ENCODE results near the gene DGKB.

DGKB gene

GRCh38 chr7:14902589-14903067 is at the start of gene DGKB:
TSS of gene DGKB (minus strand) at chr7:14902751.
- Mint-ChIP-seq H3K4me1 (no peaks in the 10 kb centered on the region), H3K27me3 (no peaks in the 10 kb centered on the region), H3K9me3 (no peaks in the 10 kb centered on the region), H3K4me3 (no peak within 1 kb of the TSS), H3K36me3 (no peaks in the 10 kb centered on the region), H3K27ac (no peak within 1 kb of the TSS)
- no peak for ATAC-seq

GRCh38 chr7:14950013-14950412 is 47.5 kb upstream of the DGKB start:
- Mint-ChIP-seq H3K9me3 (peaks cover 2% of the 10 kb centered on the region), H3K4me3 (no peak overlapping the region), H3K4me1 (no peaks in the 10 kb centered on the region), H3K27ac (no peak overlapping the region), H3K27me3 (no peaks in the 10 kb centered on the region), H3K36me3 (no peaks in the 10 kb centered on the region)
- no peak for ATAC-seq

- Mint-ChIP-seq H3K27ac (no peak overlapping the region), H3K36me3 (no peaks in the 10 kb centered on the region), H3K4me3 (no peak overlapping the region), H3K9me3 (no peaks in the 10 kb centered on the region), H3K4me1 (peaks cover 6% of the 10 kb centered on the region), H3K27me3 (no peaks in the 10 kb centered on the region)
- ATAC-seq: no peak
Measured at GRCh38 chr7:14938181-14938580, 35.6 kb upstream of the DGKB start.

GRCh38 chr7:14937581-14937980 is 35.0 kb upstream of the DGKB start:
- no peak for ATAC-seq
- Mint-ChIP-seq H3K4me1 (peaks cover 6% of the 10 kb centered on the region), H3K9me3 (no peaks in the 10 kb centered on the region), H3K36me3 (no peaks in the 10 kb centered on the region), H3K27me3 (no peaks in the 10 kb centered on the region), H3K4me3 (no peak overlapping the region), H3K27ac (no peak overlapping the region)

- H3K27me3 Mint-ChIP-seq: no peaks in the 10 kb centered on the region
- H3K27ac Mint-ChIP-seq: no peak overlapping the region
- no peaks in the 10 kb centered on the region for H3K9me3 Mint-ChIP-seq
- ATAC-seq: no peak
- H3K4me3 Mint-ChIP-seq: no peak overlapping the region
- peaks cover 6% of the 10 kb centered on the region for H3K4me1 Mint-ChIP-seq
- H3K36me3 Mint-ChIP-seq: no peaks in the 10 kb centered on the region
Measured at GRCh38 chr7:14936554-14936953, 34.0 kb upstream of the DGKB start.

- no peak for ATAC-seq
- H3K27ac Mint-ChIP-seq: no peak overlapping the region
- H3K36me3 Mint-ChIP-seq: no peaks in the 10 kb centered on the region
- peaks cover 6% of the 10 kb centered on the region for H3K4me1 Mint-ChIP-seq
- peaks cover 3% of the 10 kb centered on the region for H3K9me3 Mint-ChIP-seq
- H3K27me3 Mint-ChIP-seq: no peaks in the 10 kb centered on the region
- H3K4me3 Mint-ChIP-seq: no peak overlapping the region
Measured at GRCh38 chr7:14934839-14935238, 32.3 kb upstream of the DGKB start.

GRCh38 chr7:14931511-14932215 is 29.1 kb upstream of the DGKB start:
- Mint-ChIP-seq H3K27ac (no peak overlapping the region), H3K4me1 (no peaks in the 10 kb centered on the region), H3K4me3 (no peak overlapping the region), H3K36me3 (no peaks in the 10 kb centered on the region), H3K27me3 (no peaks in the 10 kb centered on the region), H3K9me3 (peaks cover 3% of the 10 kb centered on the region)
- no peak for ATAC-seq

- Mint-ChIP-seq H3K9me3 (peaks cover 5% of the 10 kb centered on the region), H3K27me3 (no peaks in the 10 kb centered on the region), H3K4me1 (no peaks in the 10 kb centered on the region), H3K4me3 (no peak overlapping the region), H3K27ac (no peak overlapping the region), H3K36me3 (no peaks in the 10 kb centered on the region)
- no peak for ATAC-seq
Measured at GRCh38 chr7:14924398-14924797, 21.8 kb upstream of the DGKB start.

- no peaks in the 10 kb centered on the region for H3K36me3 Mint-ChIP-seq
- no peaks in the 10 kb centered on the region for H3K27me3 Mint-ChIP-seq
- ATAC-seq: no peak
- no peak overlapping the region for H3K4me3 Mint-ChIP-seq
- H3K4me1 Mint-ChIP-seq: no peaks in the 10 kb centered on the region
- H3K9me3 Mint-ChIP-seq: no peaks in the 10 kb centered on the region
- no peak overlapping the region for H3K27ac Mint-ChIP-seq
Measured at GRCh38 chr7:14911077-14911476, 8.5 kb upstream of the DGKB start.

GRCh38 chr7:14908697-14909096 is 6.1 kb upstream of the DGKB start:
- Mint-ChIP-seq H3K4me3 (no peak overlapping the region), H3K27me3 (no peaks in the 10 kb centered on the region), H3K4me1 (no peaks in the 10 kb centered on the region), H3K27ac (no peak overlapping the region), H3K36me3 (no peaks in the 10 kb centered on the region), H3K9me3 (no peaks in the 10 kb centered on the region)
- ATAC-seq: no peak

GRCh38 chr7:14905764-14906163 is 3.2 kb upstream of the DGKB start:
- Mint-ChIP-seq H3K4me1 (no peaks in the 10 kb centered on the region), H3K4me3 (no peak overlapping the region), H3K36me3 (no peaks in the 10 kb centered on the region), H3K27ac (no peak overlapping the region), H3K27me3 (no peaks in the 10 kb centered on the region), H3K9me3 (no peaks in the 10 kb centered on the region)
- ATAC-seq: no peak

GRCh38 chr7:14900051-14900450 is 2.5 kb downstream of the DGKB start:
- H3K27me3 Mint-ChIP-seq: no peaks in the 10 kb centered on the region
- ATAC-seq: no peak
- no peaks in the 10 kb centered on the region for H3K4me1 Mint-ChIP-seq
- H3K4me3 Mint-ChIP-seq: no peak overlapping the region
- H3K36me3 Mint-ChIP-seq: no peaks in the 10 kb centered on the region
- H3K9me3 Mint-ChIP-seq: no peaks in the 10 kb centered on the region
- no peak overlapping the region for H3K27ac Mint-ChIP-seq

GRCh38 chr7:14899030-14899429 is 3.5 kb downstream of the DGKB start:
- Mint-ChIP-seq H3K9me3 (no peaks in the 10 kb centered on the region), H3K36me3 (no peaks in the 10 kb centered on the region), H3K4me3 (no peak overlapping the region), H3K27me3 (no peaks in the 10 kb centered on the region), H3K27ac (no peak overlapping the region), H3K4me1 (no peaks in the 10 kb centered on the region)
- ATAC-seq: no peak

- H3K4me3 Mint-ChIP-seq: no peak overlapping the region
- H3K4me1 Mint-ChIP-seq: no peaks in the 10 kb centered on the region
- no peak overlapping the region for H3K27ac Mint-ChIP-seq
- H3K36me3 Mint-ChIP-seq: no peaks in the 10 kb centered on the region
- peaks cover 6% of the 10 kb centered on the region for H3K9me3 Mint-ChIP-seq
- ATAC-seq: no peak
- no peaks in the 10 kb centered on the region for H3K27me3 Mint-ChIP-seq
Measured at GRCh38 chr7:14896461-14896860, 6.1 kb downstream of the DGKB start.

GRCh38 chr7:14894826-14895225 is 7.7 kb downstream of the DGKB start:
- no peaks in the 10 kb centered on the region for H3K27me3 Mint-ChIP-seq
- peaks cover 9% of the 10 kb centered on the region for H3K9me3 Mint-ChIP-seq
- no peak overlapping the region for H3K27ac Mint-ChIP-seq
- no peaks in the 10 kb centered on the region for H3K36me3 Mint-ChIP-seq
- no peak for ATAC-seq
- no peaks in the 10 kb centered on the region for H3K4me1 Mint-ChIP-seq
- no peak overlapping the region for H3K4me3 Mint-ChIP-seq

- Mint-ChIP-seq H3K36me3 (no peaks in the 10 kb centered on the region), H3K4me1 (no peaks in the 10 kb centered on the region), H3K27me3 (no peaks in the 10 kb centered on the region), H3K27ac (no peak overlapping the region), H3K9me3 (peaks cover 9% of the 10 kb centered on the region), H3K4me3 (no peak overlapping the region)
- ATAC-seq: no peak
Measured at GRCh38 chr7:14892961-14893360, 9.6 kb downstream of the DGKB start.
